ENCODE data around the gene PRKX.

DNA sequence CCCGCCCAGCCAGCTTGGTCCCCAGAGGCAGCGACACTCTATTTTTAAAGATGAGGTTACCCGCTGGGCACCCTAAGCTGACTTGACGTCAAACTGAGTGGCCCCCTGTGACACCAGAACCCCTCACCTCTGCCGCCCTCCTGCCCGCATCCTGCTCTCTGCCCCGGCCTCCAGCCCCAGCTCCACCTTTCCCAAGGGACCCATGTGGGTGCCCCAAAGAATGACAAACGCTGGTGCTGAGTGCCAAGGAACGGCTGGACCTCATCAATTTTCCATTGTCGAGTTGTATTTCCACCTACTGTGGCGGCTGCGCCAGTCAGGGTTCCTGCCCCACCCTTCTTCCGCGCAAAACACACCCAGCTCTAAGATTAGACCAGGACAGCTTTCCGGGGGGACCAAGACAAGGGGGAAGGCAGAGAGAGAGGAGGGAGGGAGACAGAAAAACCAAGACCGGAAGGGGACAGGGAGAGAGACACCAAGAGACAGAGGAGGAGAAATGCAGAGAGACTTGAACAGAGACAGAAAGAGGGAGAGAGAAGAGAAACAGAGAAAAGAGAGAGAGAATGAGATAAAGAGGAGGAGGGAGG lies 2.0 kb downstream of the PRKX start:
- TF ChIP-seq POLR2A (IDR thresholded peaks at IDR 0.05): no peak
- TF ChIP-seq, protein P1, sequence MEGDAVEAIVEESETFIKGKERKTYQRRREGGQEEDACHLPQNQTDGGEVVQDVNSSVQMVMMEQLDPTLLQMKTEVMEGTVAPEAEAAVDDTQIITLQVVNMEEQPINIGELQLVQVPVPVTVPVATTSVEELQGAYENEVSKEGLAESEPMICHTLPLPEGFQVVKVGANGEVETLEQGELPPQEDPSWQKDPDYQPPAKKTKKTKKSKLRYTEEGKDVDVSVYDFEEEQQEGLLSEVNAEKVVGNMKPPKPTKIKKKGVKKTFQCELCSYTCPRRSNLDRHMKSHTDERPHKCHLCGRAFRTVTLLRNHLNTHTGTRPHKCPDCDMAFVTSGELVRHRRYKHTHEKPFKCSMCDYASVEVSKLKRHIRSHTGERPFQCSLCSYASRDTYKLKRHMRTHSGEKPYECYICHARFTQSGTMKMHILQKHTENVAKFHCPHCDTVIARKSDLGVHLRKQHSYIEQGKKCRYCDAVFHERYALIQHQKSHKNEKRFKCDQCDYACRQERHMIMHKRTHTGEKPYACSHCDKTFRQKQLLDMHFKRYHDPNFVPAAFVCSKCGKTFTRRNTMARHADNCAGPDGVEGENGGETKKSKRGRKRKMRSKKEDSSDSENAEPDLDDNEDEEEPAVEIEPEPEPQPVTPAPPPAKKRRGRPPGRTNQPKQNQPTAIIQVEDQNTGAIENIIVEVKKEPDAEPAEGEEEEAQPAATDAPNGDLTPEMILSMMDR (IDR thresholded peaks at IDR 0.05 in 4 of 5, conservative IDR thresholded peaks at IDR 0.05 in 1 of 5): no peak
